OCI-M2 (cell line): Measurements from ENCODE around the gene NYAP2.

Source experiments
- DNase-seq: peaks from one replicate; lab custom pipeline; 2025; ENCODE audit not compliant: unreplicated experiment; lab: John Stamatoyannopoulos, UW

Gene NYAP2

GRCh38 chr2:225425284-225425683, 25.8 kb downstream of the NYAP2 start:
- no peak for DNase-seq

GRCh38 chr2:225428360-225428759, 28.9 kb downstream of the NYAP2 start:
- no peak for DNase-seq

- DNase-seq = no peak
These were observed 30.2 kb downstream of the NYAP2 start for GRCh38 chr2:225429717-225430116.

- no peak for DNase-seq
These were observed 31.8 kb downstream of the NYAP2 start for GRCh38 chr2:225431105-225431863.

DNA sequence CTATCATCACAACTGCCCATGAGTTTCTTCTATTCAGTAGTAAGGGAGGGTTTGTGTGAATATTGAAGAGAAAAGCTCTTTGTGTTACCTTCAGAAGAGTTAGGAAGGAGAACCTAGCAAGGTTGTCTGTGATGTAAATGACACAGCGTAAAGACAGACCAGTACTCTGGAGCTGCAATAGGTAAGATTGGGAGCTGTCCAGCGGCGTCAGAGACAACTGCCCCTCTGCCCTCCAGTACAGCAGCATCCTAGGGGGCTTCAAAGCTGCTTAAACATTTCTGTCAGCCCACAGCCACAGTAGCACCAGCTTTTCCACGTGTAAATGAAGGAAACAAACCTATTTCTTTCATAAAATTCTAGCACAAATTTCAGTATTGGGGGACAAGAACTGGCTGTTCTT, 34.5 kb downstream of the NYAP2 start:
- DNase-seq = no peak

GRCh38 chr2:225437319-225437718, 37.8 kb downstream of the NYAP2 start:
- no peak for DNase-seq

- DNase-seq = no peak
These were observed 38.7 kb downstream of the NYAP2 start for GRCh38 chr2:225438248-225438647.

DNA sequence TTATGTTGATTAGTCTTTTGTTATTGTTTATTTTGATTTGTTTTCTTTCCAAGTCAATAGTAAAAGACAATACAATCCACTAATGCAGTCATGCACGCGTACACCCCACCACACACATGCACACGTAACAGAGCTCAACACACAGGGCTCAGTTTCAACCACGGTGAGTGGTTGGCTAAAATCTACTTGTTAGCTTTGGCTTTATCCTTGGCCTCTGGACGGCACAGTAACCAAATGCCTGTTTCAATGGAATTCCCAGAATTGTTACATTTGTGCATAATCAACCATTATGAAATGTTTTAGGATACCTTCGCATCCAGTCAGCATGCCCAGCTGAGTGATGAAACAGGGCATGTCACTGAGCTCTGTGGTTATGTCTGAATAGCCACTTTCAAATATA, 53.2 kb downstream of the NYAP2 start:
- no peak for DNase-seq

- DNase-seq = no peak
These were observed 54.9 kb downstream of the NYAP2 start for GRCh38 chr2:225454412-225454811.

- DNase-seq = no peak
These were observed 57.2 kb downstream of the NYAP2 start for GRCh38 chr2:225456619-225457260.

- no peak for DNase-seq
These were observed 58.0 kb downstream of the NYAP2 start for GRCh38 chr2:225457482-225457881.

- DNase-seq = no peak
These were observed 59.1 kb downstream of the NYAP2 start for GRCh38 chr2:225458431-225459117.

DNA sequence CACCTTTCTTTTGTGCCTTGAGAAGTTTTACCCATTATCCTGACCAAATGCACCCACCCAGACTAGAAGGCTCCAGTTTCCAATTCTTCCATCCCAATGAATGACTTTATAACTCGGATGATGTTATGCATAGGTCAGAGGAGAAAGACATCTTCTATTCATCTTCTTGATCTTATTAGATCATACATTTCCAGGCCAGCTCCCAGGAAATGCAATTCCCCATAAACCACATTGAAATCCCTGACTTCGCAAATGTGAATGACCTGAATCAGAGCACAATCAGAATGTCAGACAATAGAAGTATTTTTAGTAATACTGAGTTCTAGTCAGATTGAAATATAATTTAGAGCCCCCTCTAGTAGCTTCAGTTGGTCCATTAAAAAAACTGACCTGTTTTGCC, 62.9 kb downstream of the NYAP2 start:
- DNase-seq = no peak

DNA sequence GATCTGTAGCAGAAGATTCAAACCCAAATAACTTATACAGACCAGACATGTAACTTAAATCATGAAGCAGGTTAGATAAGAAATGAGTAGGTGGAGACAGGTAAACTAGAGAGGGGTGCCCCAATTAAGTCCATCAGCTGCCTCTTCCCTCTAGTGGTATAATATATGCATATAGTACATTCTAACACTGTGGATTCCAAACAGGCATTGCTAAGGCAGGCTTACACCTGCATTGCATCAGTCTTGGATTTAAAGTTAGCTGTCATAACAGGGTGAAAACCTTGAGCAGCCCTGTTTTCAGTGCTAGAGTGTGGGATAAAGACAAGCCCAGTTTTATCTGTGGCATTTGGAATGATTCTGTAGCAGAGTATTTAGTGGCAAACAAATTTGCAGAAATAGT, 63.4 kb downstream of the NYAP2 start:
- DNase-seq = no peak

- no peak for DNase-seq
These were observed 63.9 kb downstream of the NYAP2 start for GRCh38 chr2:225463449-225463848.

DNA sequence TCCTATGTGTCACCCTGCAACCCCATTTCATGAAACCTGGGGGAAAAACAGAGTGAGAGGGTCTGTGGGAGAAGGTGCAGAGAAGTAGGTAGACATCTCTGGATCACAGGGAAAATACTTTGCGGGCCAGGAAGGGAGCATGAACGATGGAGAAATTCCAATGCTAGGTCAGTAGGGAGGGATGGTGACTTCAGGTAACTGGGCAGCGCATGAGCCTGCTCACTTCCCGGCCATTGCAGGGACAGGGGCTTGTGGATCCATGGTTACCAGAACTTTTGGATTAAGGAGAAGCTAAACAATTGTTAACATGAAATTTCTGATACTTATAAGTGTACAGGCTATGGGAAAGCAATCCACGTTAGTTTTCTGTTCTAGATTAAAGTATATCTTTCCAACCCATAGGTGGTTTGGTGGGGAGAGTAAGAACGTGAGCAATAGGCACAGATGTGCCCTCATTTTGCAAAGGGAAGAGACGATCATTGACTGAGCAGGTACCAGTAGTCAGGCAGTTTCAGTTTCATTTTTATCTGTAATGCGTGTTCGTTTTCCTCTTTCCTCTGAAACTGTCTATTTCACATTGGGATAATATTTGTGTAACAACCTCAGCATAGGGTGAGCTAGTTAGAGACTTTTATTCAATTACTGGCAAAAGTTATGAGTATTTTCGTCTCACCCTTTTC, 65.0 kb downstream of the NYAP2 start:
- no peak for DNase-seq

DNA sequence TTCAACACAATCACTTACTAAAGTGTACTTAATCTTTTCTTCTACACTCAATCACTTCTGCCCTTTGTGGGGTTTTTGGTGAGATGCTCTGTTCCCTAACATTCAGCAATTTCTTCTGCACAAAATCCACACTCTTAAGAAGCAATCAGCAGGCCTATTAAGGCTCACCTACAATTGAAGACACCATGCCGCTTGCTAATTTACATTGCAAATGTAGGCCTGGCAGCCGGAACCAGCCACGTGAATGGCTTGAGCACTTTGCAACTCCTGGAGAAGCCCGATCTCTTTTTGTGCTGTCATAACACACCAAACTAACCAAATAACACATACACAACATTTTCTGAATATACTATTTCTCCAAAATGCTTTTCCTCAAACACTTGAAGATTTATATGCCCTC, 66.3 kb downstream of the NYAP2 start:
- no peak for DNase-seq

DNA sequence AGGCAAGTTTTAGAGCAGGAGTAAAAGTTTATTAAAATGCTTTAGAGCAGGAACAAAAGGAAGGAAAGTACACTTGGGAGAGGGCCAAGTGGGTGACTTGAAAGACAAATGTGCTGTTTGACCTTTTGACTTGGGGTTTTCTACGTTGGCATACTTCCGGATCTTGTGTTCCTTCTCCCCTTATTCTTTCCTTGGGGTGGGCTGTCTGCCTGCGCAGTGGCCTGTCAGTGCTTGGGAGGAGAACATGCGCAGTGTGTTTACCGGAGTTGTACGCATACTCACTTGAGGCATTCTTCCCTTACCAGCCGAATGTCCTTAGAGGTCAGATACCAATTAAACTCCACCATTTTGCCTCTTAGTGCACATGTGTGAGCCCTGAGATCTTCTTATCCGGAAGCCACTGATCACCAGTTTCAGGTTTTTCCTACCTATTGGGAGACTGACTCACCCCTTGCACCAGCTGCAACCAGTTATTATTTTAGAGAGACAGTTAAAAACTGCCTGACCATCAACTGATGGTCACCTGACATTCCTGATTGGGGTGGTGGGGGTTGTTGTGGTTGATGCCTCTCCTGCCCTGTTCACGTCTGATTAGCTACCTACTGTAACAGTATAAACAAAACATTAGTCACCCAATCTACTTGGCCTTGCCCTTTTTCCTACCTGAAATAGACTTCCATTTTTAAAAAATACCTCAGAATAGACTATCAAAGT, 67.5 kb downstream of the NYAP2 start:
- DNase-seq = no peak

GRCh38 chr2:225468131-225468530, 68.6 kb downstream of the NYAP2 start:
- no peak for DNase-seq

GRCh38 chr2:225471039-225471438, 71.5 kb downstream of the NYAP2 start:
- DNase-seq = no peak

DNA sequence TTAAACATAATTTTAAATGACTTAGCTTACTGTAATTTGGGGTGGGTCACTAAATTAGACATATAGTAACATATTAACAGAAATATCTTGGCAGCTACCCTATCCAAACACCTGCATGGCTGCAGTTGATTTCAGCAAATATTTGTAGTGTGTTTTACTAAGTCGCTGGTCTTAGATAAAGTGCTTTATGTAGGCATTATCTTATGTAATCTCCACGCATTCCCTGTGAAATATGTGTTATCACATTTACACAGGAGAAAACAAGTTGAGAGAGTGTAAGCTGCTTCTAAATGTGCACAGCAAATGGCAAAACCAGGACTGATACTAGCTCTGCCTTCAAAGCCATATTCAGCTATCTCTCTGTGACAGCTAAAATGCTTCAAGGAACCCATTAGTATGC, 72.0 kb downstream of the NYAP2 start:
- DNase-seq = no peak
